GM23338 (cell line): ENCODE results near the gene TRPC6. TPM values are rescaled to one million over a fixed set of nuclear protein-coding genes. Genes with fewer than 3 reads are reported as not detected.

Source experiments
- CREB1 ChIP-seq: fragments of 250-450 bp; sonication (Bioruptor Pico); IDR thresholded peaks from 2 replicates; pipeline ENCODE4 v1.5.0; 2020; ENCODE audit warnings: low read depth, mild to moderate bottlenecking, moderate library complexity
- CTCF ChIP-seq, 2 experiments: fragments of 200-600 bp in 1 of 2; sonication (generic) in 1 of 2; conservative IDR thresholded peaks; 2 replicates each; pipeline versions ENCODE4 v1.5.1 to v1.6.1; 2016 to 2017; ENCODE audit warnings: antibody characterized with exemption in 2 of 2, low read depth in 2 of 2, mild to moderate bottlenecking in 2 of 2, moderate library complexity in 1 of 2
- ETS1 ChIP-seq: IDR thresholded peaks from 2 replicates; pipeline ENCODE4 v1.6.1; 2016; ENCODE audit warnings: antibody characterized with exemption
- EZH2 ChIP-seq: fragments of 200-600 bp; sonication (generic); IDR thresholded peaks from one replicate; pipeline ENCODE4 v1.8.0; 2017; ENCODE audit warnings: antibody characterized with exemption, mild to moderate bottlenecking, low read depth; ENCODE audit not compliant: unreplicated experiment
- JUNB ChIP-seq: IDR thresholded peaks from one replicate; pipeline ENCODE4 v1.6.1; 2016; ENCODE audit warnings: antibody characterized with exemption; ENCODE audit not compliant: unreplicated experiment
- NANOG ChIP-seq: IDR thresholded peaks from 2 replicates; pipeline ENCODE4 v1.6.1; 2016; ENCODE audit warnings: antibody characterized with exemption, borderline replicate concordance
- REST ChIP-seq: IDR thresholded peaks from one replicate; pipeline ENCODE4 v1.6.1; 2018; ENCODE audit warnings: antibody characterized with exemption; ENCODE audit not compliant: unreplicated experiment
- ZNF462 ChIP-seq: fragments of 250-450 bp; sonication (Bioruptor Pico); IDR thresholded peaks from 2 replicates; pipeline ENCODE4 v1.5.0; 2020; ENCODE audit warnings: mild to moderate bottlenecking, moderate library complexity
- polyA plus RNA-seq: library from polyadenylated mRNA; unstranded; fragments of >200 nt; fragmentation: Nextera tagmentation; extraction: Ambion mirVana; gene quantifications from 2 replicates; pipeline ENCODE4 v1.2.1, GENCODE V29; 2016
- total RNA-seq: library from RNA; depleted of rRNA; stranded (reverse); fragments of >200 nt; shearing (Covaris generic); gene quantifications from 2 replicates; pipeline ENCODE4 v1.2.3, GENCODE V29; 2014

The TRPC6 gene
- total and polyA plus RNA-seq, 2 experiments from 2014 or later, result 0.05 to 4.4 TPM

- TF ChIP-seq ZNF462 (CRISPR knock-in tag), result no peak
- no peak for TF ChIP-seq EZH2
- no peak for TF ChIP-seq JUNB
- TF ChIP-seq ETS1, result no peak
- no peak for TF ChIP-seq REST
- TF ChIP-seq CREB1, result no peak
- no peak for TF ChIP-seq CTCF (conservative IDR thresholded peaks at IDR 0.05; ENCODE audit: low read depth in 2 of 2)
- TF ChIP-seq NANOG, result no peak
Measured at GRCh38 chr11:101508370-101508769, 75.4 kb downstream of the TRPC6 start (continued).
